Placental epithelial cell (primary cell): ENCODE data around the gene PCSK5. TPM values are rescaled to one million over a fixed set of nuclear protein-coding genes. Genes with fewer than 3 reads are reported as not detected.

Source experiments
- total RNA-seq: library from RNA; depleted of rRNA; stranded (reverse); fragments of >200 nt; gene quantifications from 2 replicates; pipeline ENCODE4 v1.2.3, GENCODE V29; 2012

PCSK5 gene
- total RNA-seq: 6.3 and 8.2 TPM in 2 replicates

DNA sequence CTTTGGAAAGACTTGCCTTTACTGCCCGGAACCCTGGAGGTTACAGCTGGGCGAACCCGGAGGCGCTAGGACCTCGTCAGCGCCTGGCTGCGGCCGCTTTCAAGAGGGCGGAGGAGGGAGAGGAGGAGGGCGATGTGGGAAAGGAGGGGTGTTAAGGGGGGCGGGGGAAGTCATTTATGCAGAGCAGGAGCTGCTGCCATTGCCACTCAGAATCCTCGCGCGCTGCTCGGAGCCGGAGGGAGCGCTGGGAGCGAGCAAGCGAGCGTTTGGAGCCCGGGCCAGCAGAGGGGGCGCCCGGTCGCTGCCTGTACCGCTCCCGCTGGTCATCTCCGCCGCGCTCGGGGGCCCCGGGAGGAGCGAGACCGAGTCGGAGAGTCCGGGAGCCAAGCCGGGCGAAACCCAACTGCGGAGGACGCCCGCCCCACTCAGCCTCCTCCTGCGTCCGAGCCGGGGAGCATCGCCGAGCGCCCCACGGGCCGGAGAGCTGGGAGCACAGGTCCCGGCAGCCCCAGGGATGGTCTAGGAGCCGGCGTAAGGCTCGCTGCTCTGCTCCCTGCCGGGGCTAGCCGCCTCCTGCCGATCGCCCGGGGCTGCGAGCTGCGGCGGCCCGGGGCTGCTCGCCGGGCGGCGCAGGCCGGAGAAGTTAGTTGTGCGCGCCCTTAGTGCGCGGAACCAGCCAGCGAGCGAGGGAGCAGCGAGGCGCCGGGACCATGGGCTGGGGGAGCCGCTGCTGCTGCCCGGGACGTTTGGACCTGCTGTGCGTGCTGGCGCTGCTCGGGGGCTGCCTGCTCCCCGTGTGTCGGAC is at the start of gene PCSK5:
TSS of gene PCSK5 (plus strand) at position 202 of the 805 bp plus-strand sequence. CDS start at position 711, 509 bp downstream.

DNA sequence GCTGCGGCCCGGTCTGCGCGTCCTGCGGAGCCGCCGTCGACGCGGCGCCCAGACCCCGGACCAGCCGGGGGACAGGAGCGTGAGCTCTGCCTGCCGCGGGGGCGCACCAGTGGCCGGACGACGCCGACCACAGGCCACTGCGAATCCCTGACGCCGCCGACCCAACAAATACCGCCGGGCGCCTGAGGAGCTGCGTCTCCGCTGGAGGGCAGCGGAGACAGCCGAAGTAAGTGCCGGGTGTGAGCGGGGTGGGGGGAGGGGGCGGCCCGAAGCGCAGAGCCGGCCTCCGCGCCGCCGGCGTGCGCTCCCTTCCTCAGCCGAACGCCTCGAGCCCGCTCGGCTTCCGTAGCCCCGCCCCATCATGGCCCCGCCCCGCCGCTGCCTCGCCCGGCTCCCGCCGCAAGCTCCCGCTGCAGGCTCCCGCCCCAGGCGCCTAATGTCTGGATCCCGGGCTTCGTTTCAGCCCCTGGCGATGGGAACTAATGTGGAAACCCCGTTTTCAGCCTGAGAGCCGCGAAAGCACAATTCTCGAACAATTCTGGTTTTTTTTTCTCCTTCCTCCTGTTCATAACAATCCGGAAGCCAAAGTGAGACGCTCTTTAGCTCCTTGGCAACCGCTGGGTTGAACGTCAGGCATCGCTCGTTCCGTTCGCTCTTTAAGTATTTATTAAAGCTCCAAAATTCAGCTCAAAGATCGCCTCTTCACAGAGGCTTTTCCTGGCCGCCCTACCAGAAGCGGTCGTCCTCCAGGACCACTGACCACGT is 503.9 kb downstream of the PCSK5 start, which contains the start of gene RFK:
TSS of gene RFK (minus strand) at position 232 of the 765 bp plus-strand sequence. CDS start 255 bp downstream, outside the sequence.

